ENCODE data around the gene JCAD.
"Not testable (repeated sequence)": the region's sequence is repeated elsewhere in the genome, so short reads cannot be mapped to it uniquely, and the experiment has no call there.

JCAD gene

GRCh38 chr10:30059209-30060107 is at the start of gene JCAD:
Gene JCAD (minus strand): TSS chr10:30059586. CDS start chr10:30047812, 11,774 bp downstream.
- DNase-seq (ENCODE audit: low spot score), result peak; percentile 95

GRCh38 chr10:30106987-30107386 is 47.6 kb upstream of the JCAD start:
- no peak for DNase-seq (ENCODE audit: low spot score)

- DNase-seq (ENCODE audit: low spot score), result no peak
Observed at GRCh38 chr10:30103595-30104320, 44.4 kb upstream of the JCAD start.

- DNase-seq (ENCODE audit: low spot score), result not testable (repeated sequence)
Observed at GRCh38 chr10:30099706-30100105, 40.3 kb upstream of the JCAD start.

- DNase-seq (ENCODE audit: low spot score), result no peak
Observed at GRCh38 chr10:30099101-30099500, 39.7 kb upstream of the JCAD start.

- peak; percentile 79 for DNase-seq (ENCODE audit: low spot score)
Observed at GRCh38 chr10:30098629-30099028, 39.2 kb upstream of the JCAD start.

- no peak for DNase-seq (ENCODE audit: low spot score)
Observed at GRCh38 chr10:30096564-30096963, 37.2 kb upstream of the JCAD start.

GRCh38 chr10:30095631-30096422 is 36.4 kb upstream of the JCAD start:
- DNase-seq (ENCODE audit: low spot score), result no peak

GRCh38 chr10:30094601-30095000 is 35.2 kb upstream of the JCAD start:
- DNase-seq (ENCODE audit: low spot score), result no peak

GRCh38 chr10:30093303-30093950 is 34.0 kb upstream of the JCAD start:
- DNase-seq (ENCODE audit: low spot score), result no peak

- peak; percentile 46 for DNase-seq (ENCODE audit: low spot score)
Observed at GRCh38 chr10:30092151-30092790, 32.9 kb upstream of the JCAD start.

- DNase-seq (ENCODE audit: low spot score), result no peak
Observed at GRCh38 chr10:30091136-30091535, 31.8 kb upstream of the JCAD start.

GRCh38 chr10:30088178-30088577 is 28.8 kb upstream of the JCAD start:
- DNase-seq (ENCODE audit: low spot score), result no peak

- no peak for DNase-seq (ENCODE audit: low spot score)
Observed at GRCh38 chr10:30083934-30084333, 24.5 kb upstream of the JCAD start.

GRCh38 chr10:30081182-30081581 is 21.8 kb upstream of the JCAD start:
- no peak for DNase-seq (ENCODE audit: low spot score)

GRCh38 chr10:30080161-30080560 is 20.8 kb upstream of the JCAD start:
- DNase-seq (ENCODE audit: low spot score), result no peak

GRCh38 chr10:30079408-30079807 is 20.0 kb upstream of the JCAD start:
- DNase-seq (ENCODE audit: low spot score), result no peak

- no peak for DNase-seq (ENCODE audit: low spot score)
Observed at GRCh38 chr10:30075481-30075880, 16.1 kb upstream of the JCAD start.

- DNase-seq (ENCODE audit: low spot score), result no peak
Observed at GRCh38 chr10:30074933-30075332, 15.5 kb upstream of the JCAD start.

GRCh38 chr10:30074090-30074489 is 14.7 kb upstream of the JCAD start:
- no peak for DNase-seq (ENCODE audit: low spot score)

- no peak for DNase-seq (ENCODE audit: low spot score)
Observed at GRCh38 chr10:30073767-30074060, 14.3 kb upstream of the JCAD start.
